SK-N-MC (cell line): ENCODE data around the gene FKBP5.

ENCODE experiments used
- EZH2 ChIP-seq: fragments of 200-600 bp; sonication (generic); IDR thresholded peaks from one replicate; pipeline ENCODE4 v1.6.1; 2017; ENCODE audit warnings: antibody characterized with exemption
- FOXP2 ChIP-seq: optimal IDR thresholded peaks from 2 replicates; pipeline ENCODE3; 2011; ENCODE audit warnings: mild to moderate bottlenecking, moderate library complexity; ENCODE audit not compliant: insufficient read depth; ENCODE audit errors: extremely low read length, control extremely low read depth
- POLR2AphosphoS5 ChIP-seq: IDR thresholded peaks from 2 replicates; pipeline ENCODE4 v1.6.1; 2012; ENCODE audit warnings: mild to moderate bottlenecking, low read depth, low read length, borderline replicate concordance

GRCh38 chr6:35650015-35650414, 38.7 kb downstream of the FKBP5 start:
- TF ChIP-seq EZH2: no peak
- TF ChIP-seq POLR2AphosphoS5: no peak
- no peak for TF ChIP-seq FOXP2
